GM21528 (cell line): ENCODE data around the gene GNG7.

Source experiments
- ATAC-seq: cut with Tn5 transposase; IDR thresholded peaks from one replicate; pipeline ENCODE4 v1.9.1; 2021; ENCODE audit warnings: mild to moderate bottlenecking, moderate library complexity; ENCODE audit not compliant: unreplicated experiment, low FRiP score

GNG7 gene

DNA sequence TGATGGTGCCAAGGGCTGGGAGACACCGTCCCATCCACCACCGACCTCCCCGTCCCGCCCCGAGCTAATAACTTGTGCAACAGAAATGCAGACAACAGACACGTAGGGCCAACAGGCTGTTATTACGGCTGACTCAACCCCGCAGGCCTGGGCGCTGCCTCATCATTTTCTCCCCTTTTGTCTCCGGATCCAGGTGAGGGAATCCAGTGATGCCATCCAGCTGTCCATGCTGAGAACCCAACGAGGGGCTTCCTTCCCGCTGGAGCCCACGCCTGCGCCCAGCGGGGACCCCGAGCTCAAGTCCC is 25.1 kb upstream of the GNG7 start:
- no peak for ATAC-seq

- no peak for ATAC-seq
Measured at GRCh38 chr19:2726904-2727639, 24.6 kb upstream of the GNG7 start.

- ATAC-seq: no peak
Measured at GRCh38 chr19:2726160-2726855, 23.8 kb upstream of the GNG7 start.

DNA sequence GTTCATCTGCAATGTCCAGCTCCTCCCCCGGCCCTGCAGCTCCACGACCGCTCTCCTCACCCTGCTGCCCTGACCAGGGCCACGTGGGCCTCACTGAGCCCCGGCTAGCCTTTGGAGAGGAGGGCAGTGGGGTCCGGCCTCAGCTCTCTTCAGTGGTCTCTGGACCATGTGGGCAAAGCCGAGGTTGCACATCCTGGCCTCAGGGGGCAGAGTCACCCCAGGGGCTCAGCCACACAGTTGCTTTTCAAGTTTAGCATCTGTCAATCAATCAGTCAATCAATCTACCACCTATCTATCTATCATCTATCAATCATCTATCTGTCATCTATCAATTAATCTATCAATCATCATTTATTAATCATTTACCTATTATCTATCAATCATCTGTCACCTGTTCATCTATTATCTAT is 21.7 kb upstream of the GNG7 start:
- no peak for ATAC-seq

DNA sequence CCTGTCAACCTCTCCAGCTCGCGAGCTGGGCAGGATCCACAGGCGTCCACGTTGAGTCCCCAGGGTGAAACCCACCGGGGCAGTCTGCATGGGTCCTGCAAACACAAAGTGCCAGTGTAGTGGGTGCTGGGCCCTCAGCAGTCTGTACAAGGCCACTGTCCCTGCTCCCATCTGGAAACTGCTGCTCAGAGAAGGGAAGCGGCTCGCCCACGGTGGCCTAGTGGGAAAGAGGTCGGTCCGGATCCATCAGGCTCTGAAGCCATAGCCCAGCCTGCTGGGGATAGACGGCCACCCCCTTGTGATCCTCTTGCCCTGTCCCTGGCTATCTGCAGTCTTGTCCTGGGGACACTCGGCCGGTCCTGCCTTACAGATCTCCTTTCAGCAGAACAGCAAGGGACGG is 21.3 kb upstream of the GNG7 start:
- no peak for ATAC-seq

DNA sequence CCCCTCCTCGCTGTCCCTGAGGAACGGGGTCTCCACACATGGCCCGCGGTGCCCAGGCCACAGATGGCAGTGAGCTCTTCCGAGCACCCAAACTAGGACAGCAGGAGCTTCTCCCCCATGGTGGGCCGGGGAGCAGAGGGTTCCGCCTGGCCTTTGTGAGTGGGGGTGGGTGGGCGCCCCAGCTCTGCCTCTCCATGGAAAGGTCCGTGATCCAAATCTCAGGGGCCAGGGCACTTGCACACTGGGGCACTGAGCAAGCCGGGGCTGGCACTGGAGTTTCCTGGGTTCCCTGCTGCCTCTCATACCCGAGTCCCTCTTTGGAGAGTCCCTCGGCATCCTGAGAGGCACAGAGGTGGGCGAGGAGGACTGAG is 20.8 kb upstream of the GNG7 start:
- no peak for ATAC-seq

GRCh38 chr19:2722541-2723344 is 20.2 kb upstream of the GNG7 start:
- ATAC-seq: no peak

- ATAC-seq: no peak
Measured at GRCh38 chr19:2721570-2722540, 19.4 kb upstream of the GNG7 start.

DNA sequence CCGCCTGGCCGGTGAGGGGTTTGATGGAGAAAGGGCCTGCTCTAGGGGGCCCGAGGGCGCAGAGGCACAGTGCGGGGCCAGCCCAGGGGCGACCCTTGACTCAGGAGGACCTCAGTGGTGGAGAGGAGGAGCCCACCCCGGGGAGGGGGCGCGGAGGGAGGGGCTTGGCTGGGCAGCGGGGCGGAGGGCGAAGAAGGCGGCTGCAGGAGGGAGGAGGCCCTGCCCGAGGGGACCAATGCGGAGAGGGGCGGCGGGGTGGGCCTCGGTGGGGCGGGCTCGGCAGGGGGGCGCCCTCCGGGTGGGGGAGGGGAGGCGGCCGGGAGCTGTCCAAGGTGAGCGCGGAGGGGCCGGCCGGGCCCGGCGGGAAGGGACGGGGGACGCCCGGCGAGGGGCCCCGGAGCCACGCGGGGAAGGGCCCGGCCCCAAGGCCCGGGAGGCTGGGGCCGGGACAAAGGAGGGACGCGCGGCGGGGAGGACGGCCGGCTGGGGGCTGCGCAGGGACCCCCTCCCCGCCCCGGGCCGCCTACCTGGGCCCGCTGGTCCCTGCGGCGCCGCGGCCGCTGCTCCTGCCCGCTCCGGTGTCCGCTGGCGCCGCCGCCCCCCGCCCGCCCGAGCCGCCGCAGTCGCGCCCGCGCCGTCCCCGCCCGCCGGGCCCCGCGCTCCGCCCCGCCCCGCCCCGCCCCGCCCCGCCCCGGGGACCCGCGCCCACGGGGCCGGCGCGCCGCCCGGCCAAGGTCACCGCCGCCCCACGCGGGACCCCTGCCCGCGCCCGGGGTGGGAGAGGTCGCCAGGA is 18.5 kb upstream of the GNG7 start, which contains the start of gene DIRAS1:
DIRAS1 (minus strand) TSS at position 596 of the 793 bp plus-strand sequence. CDS start 3,566 bp downstream, outside the sequence.
- no peak for ATAC-seq

DNA sequence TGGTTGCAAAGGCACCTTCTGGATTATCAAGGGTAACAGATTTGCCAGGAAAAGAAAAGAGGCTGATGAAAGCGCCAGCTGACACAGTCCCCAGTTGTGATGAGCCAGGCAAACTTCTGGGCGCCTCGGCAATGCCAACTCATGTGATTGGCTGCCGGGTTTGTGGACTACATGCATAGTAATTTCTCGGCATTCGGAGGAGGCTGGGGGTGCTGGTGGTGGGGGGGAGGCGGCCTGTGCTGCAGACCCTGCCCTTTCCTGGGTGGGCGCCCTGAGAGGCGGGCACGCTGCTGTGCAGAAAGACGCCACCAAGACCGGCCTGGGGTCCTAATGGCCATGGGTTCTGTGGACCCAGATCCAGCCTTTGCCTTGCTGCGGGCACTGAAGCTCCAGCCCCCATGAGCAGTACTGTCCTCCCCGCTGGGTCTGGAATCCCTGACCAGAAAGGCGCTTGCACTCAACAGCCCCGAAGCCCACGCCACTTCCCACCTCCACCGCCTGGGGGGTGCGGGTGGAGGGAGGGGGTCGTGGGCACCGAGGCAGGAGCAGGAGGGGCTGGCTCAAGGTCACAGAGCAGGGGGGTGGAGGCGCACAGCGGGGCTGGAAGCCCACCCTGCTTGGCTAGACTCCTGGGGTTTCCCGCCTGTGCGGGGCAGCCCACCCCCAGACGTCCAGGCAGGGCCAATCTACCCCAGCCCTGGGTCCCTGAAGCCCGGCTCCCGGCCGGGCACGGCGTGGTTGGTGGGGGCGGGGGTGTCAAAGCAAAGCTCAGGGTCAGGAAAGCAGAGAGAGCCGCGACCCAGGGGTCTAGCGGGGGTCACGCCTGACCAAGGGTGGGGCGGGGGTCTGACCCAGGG is 17.7 kb upstream of the GNG7 start:
- ATAC-seq: no peak

DNA sequence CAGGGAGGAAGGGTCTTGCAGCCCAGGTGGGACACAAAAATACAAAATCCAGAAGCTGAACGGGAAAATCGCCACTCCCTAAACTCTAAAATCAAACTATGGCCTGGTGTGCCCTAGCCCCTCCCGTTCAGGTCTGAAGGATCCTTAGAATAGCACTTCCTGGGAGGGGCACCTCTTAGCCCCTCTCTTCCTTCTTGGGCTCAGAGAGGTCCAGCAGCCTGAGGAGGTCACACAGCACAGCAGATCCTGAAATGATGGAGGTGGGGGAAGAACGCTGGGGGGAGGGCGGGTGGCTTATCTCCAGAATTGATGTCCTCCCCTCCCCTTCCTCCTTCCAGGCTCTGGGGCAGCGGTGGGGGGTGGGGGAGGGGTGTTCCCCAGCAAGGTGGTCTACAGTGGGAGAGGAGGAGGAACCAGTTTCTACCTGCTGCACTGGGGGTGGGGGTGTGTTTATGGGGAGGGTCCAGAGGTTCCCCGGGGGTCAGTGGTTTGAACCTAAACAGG is 16.8 kb upstream of the GNG7 start:
- no peak for ATAC-seq

GRCh38 chr19:2717638-2718541 is 15.4 kb upstream of the GNG7 start:
- ATAC-seq: no peak

- no peak for ATAC-seq
Measured at GRCh38 chr19:2716722-2717637, 14.5 kb upstream of the GNG7 start.

DNA sequence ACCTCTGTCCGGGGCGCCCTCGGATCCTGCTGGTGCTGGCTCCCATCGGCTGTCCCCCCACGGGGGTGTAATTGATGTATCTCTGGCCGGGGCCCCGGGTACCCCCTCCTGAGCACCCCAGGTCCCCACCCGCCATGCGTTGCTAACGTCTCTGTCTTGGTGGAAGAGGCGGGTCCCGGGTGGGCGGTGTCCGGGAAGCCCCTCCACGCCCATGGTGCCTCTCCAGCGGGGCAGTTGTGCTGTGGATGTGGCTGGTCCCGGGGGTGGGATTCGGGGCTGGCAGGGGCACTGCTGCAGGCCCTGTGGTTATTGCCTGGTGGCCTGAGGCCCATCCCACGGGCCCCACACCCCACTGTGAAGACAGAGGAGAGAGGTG is 13.8 kb upstream of the GNG7 start:
- no peak for ATAC-seq

DNA sequence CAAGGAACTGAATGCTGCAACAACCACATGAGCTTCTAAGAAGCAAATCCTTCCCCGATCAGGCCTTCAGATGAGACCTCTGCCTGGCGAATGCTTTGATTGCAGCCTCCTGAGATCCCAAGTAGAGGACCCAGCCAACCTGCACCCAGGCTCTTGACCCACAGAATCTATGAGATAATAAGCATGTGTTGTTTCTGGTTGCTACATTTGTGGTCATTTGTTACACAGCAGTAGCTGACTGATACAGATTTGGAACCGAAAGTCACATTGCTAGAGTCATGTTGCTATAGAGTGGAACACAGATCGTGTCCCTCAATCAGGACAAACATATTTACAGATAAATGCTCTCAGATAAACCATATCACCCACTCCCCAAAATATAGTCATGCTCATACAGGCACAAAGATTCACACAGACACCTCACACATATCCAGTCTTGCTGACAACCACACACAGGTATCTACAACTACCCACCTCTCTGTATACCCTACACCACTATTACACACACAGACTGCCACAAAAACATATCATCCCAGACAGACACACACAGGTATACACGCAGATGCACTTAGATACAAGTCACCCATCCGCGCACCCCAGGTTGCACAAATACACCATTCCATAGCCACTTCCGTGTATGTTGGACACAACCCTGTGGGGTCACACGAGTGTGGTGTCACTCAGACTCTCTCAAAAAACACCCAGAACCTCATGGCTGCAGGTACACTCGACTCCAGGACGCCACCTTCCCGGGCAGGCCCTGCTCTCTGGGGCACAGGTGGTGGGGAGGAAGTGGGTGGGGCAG is 13.2 kb upstream of the GNG7 start:
- no peak for ATAC-seq
